GM12872 (cell line): ENCODE data around the gene C11orf54.

Experiments used
- TF ChIP-seq, protein P1 (sequence below): IDR thresholded peaks from 3 replicates; pipeline ENCODE4 v1.5.1; 2011; ENCODE audit warnings: low read depth, mild to moderate bottlenecking, low read length, moderate library complexity; ENCODE audit not compliant: insufficient read depth

C11orf54 gene

DNA sequence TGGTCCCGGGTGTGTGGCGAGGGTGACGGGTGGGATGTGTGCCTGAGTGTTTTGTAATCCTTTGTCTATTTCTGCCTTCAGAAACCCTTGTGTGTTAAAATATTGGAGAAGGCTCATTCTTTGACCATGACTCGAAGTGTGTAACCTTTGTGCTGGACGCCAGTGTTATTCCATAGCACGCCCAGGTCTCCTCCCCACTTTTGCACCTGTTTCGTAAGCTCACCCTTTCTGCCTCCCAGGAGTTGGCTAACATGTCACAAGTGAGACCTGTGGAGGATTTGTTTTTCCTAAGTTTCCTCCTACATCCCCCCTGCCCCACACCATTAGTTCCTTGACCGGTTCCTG, 382 bp downstream of the C11orf54 start:
- TF ChIP-seq, protein P1, sequence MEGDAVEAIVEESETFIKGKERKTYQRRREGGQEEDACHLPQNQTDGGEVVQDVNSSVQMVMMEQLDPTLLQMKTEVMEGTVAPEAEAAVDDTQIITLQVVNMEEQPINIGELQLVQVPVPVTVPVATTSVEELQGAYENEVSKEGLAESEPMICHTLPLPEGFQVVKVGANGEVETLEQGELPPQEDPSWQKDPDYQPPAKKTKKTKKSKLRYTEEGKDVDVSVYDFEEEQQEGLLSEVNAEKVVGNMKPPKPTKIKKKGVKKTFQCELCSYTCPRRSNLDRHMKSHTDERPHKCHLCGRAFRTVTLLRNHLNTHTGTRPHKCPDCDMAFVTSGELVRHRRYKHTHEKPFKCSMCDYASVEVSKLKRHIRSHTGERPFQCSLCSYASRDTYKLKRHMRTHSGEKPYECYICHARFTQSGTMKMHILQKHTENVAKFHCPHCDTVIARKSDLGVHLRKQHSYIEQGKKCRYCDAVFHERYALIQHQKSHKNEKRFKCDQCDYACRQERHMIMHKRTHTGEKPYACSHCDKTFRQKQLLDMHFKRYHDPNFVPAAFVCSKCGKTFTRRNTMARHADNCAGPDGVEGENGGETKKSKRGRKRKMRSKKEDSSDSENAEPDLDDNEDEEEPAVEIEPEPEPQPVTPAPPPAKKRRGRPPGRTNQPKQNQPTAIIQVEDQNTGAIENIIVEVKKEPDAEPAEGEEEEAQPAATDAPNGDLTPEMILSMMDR = no peak

DNA sequence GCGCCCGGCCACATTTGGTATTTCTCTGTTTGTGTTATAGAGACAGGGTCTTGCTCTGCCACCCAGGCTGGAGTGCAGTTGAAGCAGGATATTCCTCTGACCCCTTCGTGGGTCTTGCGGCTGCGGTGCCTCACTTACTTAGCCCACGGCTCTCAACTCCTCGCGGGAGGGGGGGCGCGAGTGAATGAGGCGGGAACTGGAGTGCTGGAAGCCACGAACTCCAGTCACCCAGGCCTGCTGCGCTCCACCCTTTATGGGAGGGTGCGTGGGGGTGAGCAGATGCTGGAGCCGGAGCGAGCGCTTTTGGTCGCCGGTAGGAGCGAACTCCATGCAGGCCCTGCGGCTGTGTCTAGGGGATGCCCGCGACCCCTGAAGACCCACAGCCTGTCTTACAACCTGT, 1.8 kb downstream of the C11orf54 start:
- TF ChIP-seq, protein P1 = no peak

DNA sequence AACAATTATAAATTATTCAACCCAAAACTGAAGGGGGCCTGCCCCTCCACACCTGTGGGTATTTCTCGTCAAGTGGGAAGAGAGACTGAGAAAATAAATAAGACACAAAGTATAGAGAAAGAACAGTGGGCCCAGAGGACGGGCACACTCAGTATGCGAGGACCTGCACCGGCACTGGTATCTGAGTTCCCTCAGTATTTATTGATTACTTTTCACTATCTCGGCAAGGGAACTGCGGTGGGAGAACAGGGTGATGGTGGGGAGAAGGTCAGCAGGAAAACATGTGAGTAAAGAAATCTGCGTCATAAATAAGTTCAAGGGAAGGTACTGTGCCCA, 3.2 kb downstream of the C11orf54 start:
- TF ChIP-seq, protein P1 = no peak

DNA sequence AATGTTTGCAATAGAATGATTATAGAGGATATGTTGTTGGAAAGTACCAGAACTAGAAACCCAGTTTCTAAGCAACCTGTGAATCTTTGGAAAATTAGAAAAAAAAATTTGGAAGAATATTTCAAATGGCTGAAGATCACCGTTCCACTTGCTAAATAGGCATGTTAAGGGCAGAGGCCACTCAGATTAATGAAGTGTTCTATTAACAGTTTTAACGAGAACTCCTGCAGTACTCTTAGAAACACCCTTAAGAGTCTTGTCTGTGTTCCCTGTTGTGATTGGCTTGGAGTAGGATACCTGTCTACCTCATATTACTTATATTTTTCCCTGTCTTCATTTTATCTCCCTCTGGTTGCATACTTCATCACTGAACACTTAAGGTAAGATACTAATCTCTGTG, 4.6 kb downstream of the C11orf54 start:
- TF ChIP-seq, protein P1 = no peak

DNA sequence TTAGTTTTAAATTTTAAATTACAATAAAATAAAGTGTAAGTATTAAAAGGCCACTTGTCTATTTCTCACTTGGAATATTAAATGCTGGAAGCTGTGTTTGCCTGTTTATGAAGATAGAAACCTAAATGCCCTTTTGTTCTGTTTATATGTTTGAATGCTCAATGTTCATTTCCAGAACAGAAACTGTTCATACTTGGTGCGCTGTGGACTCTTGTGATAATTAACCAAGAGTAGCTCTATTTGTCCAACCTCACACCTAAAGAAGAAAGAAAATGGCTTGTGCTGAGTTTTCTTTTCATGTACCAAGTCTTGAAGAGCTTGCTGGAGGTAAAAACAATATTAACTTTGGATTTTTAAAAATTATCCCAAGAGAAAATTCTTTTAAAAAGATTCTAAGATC, 5.7 kb downstream of the C11orf54 start:
- TF ChIP-seq, protein P1 = no peak

DNA sequence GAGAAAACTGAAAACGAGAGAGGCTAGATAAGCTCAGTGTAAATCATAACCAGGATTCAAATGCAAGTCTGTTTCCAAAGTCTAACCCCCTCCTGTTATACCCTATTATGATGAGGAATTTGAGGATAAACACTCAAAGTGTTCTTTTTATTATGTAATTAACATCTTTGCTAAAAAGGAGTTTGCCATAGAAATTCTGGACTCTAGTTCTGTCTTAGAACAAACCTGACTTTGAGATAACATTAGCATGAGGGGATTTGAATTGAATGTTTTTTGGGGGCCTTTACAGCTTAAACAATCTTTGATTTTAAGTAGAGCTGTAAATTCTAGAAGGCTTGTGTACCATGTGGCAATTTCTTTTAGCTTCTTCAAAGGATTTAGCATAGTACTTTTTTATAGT, 9.5 kb downstream of the C11orf54 start:
- TF ChIP-seq, protein P1 = no peak

DNA sequence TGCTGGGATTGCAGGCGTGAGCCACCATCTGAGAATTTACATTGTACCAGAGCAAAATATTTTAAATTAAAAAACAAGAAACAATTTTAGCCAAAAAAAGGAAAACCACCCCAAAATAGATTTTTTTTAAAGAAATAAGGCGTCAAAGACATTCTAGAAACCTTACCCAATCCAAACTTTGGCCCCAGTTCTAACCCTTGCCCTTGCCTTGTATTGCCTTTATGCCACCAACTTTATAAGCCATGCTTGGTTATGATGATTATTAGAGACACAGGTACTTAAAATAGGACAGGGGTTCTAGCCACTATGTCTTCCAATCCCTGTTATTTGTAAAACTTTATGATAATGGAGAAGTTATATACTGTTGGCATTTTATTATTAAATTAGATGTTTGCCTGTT, 11.8 kb downstream of the C11orf54 start:
- TF ChIP-seq, protein P1 = no peak

DNA sequence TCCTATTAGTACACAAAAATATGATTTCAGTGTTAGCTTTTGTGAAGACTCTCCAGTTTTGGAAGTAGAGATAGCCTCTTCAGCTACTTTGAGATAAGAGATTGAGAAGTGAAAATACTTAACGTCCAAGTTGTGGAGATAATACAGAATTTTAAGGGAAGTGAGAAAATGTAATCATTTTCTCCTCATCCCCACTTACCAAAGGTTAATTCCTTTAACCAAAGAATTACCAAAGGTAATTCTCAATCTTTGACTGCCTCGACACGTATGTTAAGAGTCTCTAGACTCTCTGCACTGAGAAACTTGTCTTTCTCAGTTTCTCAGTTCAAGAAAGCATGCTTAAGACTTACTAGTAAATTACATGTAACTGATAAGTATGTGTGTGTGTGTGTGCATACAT, 15.3 kb downstream of the C11orf54 start:
- TF ChIP-seq, protein P1 = no peak
